Stimulated activated CD8-positive, alpha-beta memory T cell treated with anti-CD3 and anti-CD28 coated beads, Interleukin-12 subunit alpha, Interleukin-12 subunit beta, amount 100 ng/mL, for 1 hour (primary cell): Measurements from ENCODE around the gene CNRIP1.

Experiments
- DNase-seq: peaks from one replicate; pipeline ENCODE4 v3.0.0-alpha.2; 2020; ENCODE audit warnings: low read depth

CNRIP1 gene

GRCh38 chr2:68251187-68251854, 68.4 kb downstream of the CNRIP1 start:
- peak; percentile 66 for DNase-seq

GRCh38 chr2:68250652-68251186, 69.0 kb downstream of the CNRIP1 start:
- no peak for DNase-seq

- DNase-seq = no peak
Observed at GRCh38 chr2:68250196-68250595, 69.6 kb downstream of the CNRIP1 start.

- DNase-seq = no peak
Observed at GRCh38 chr2:68248806-68249205, 70.9 kb downstream of the CNRIP1 start.

GRCh38 chr2:68248361-68248760, 71.4 kb downstream of the CNRIP1 start:
- DNase-seq = no peak

GRCh38 chr2:68246396-68246795, 73.4 kb downstream of the CNRIP1 start:
- DNase-seq = no peak

GRCh38 chr2:68245672-68246071, 74.1 kb downstream of the CNRIP1 start:
- no peak for DNase-seq

GRCh38 chr2:68245066-68245465, 74.7 kb downstream of the CNRIP1 start:
- no peak for DNase-seq

- no peak for DNase-seq
Observed at GRCh38 chr2:68244456-68244855, 75.3 kb downstream of the CNRIP1 start.
